K562 (cell line): ENCODE results near the gene VRK2. TPM values are rescaled to one million over a fixed set of nuclear protein-coding genes. Genes with fewer than 3 reads are reported as not detected.
A peak's percentile ranks its signal among the peaks of the same experiment; 100 is the strongest.

Experiments
- ATAC-seq: fragments of 200-7000 bp; cut with Tn5 transposase; 3 replicates; pipeline ENCODE4 v1.9.1; 2020; ENCODE audit warnings: moderate library complexity
- BruUV-seq: library from RNA; stranded (reverse); fragments of 400-500 nt; replicated peaks from 2 replicates; lab custom pipeline; 2021; lab: Mats Ljungman, UMichigan
- CTCF ChIA-PET: fragments of 300-600 bp; formaldehyde crosslinking; extraction: SDS; loops from one replicate; lab custom pipeline; 2021; ENCODE audit warnings: low intra/inter-chr PET ratio; lab: Yijun Ruan, JAX
- POLR2A ChIA-PET: fragments of 300-600, 350-650 bp; sonication (Branson Sonifier 250); formaldehyde crosslinking; extraction: SDS; loops from one replicate; lab custom pipeline; 2021; ENCODE audit warnings: antibody characterized with exemption, inconsistent platforms; lab: Yijun Ruan, JAX
- DNase-seq, 4 experiments: peaks; one replicate each; pipeline versions ENCODE4 v3.0.0 to v3.0.0-alpha.2; 2011 to 2018; ENCODE audit warnings: low spot score in 3 of 4, mixed read lengths in 3 of 4; ENCODE audit errors: extremely low read depth in 1 of 4
- FAIRE-seq: peaks from 2 replicates; lab custom pipeline; 2011; peaks lifted over from hg19 to GRCh38; lab: Jason Lieb, UNC
- H2AFZ ChIP-seq: 2 replicates; pipeline ENCODE4 v1.6.0; 2011; ENCODE audit warnings: low read depth, low read length, control low read depth, inconsistent platforms
- H3K27ac ChIP-seq: fragments of 200-600 bp; 3 replicates; pipeline ENCODE4 v1.8.0; 2011; ENCODE audit warnings: low read depth, mild to moderate bottlenecking, control low read depth, inconsistent platforms, low read length, moderate library complexity, mixed read lengths; ENCODE audit errors: extremely low read depth
- H3K27me3 ChIP-seq, 2 experiments: fragments of 300-600 bp in 1 of 2; 2 replicates in 1 of 2; 3 replicates in 1 of 2; pipeline versions ENCODE4 v1.6.0 to v1.8.0; 2011; ENCODE audit warnings: inconsistent platforms in 2 of 2, low read length in 2 of 2, mild to moderate bottlenecking in 1 of 2, mixed read lengths in 1 of 2, moderate library complexity in 1 of 2; ENCODE audit not compliant: control insufficient read depth in 2 of 2, insufficient read depth in 2 of 2
- H3K36me3 ChIP-seq: fragments of 300-600 bp; 3 replicates; pipeline ENCODE4 v1.8.0; 2011; ENCODE audit warnings: mild to moderate bottlenecking, low read length, inconsistent platforms; ENCODE audit not compliant: control insufficient read depth, insufficient read depth
- H3K4me1 ChIP-seq, 2 experiments: fragments of 200-600 bp in 1 of 2; replicated peaks in 1 of 2; 2 replicates in 1 of 2; 3 replicates in 1 of 2; pipeline versions ENCODE4 v1.5.1 to v1.8.0; 2011; ENCODE audit warnings: inconsistent platforms in 2 of 2, low read length in 2 of 2, mild to moderate bottlenecking in 1 of 2, mixed read lengths in 1 of 2, moderate library complexity in 1 of 2; ENCODE audit not compliant: control insufficient read depth in 2 of 2, insufficient read depth in 2 of 2
- H3K4me2 ChIP-seq: 2 replicates; pipeline ENCODE4 v1.6.1; 2011; ENCODE audit warnings: low read length, control low read depth, inconsistent platforms, mixed read lengths; ENCODE audit not compliant: insufficient read depth
- H3K4me3 ChIP-seq: fragments of 200-600 bp; sonication (generic), shearing (Covaris generic); 2 replicates; pipeline ENCODE4 v1.5.1; 2016; ENCODE audit warnings: control low read depth, inconsistent platforms
- H3K79me2 ChIP-seq: fragments of 200-600 bp; 3 replicates; pipeline ENCODE4 v1.8.0; 2011; ENCODE audit warnings: low read length, inconsistent platforms; ENCODE audit not compliant: control insufficient read depth, insufficient read depth
- H3K9ac ChIP-seq, 2 experiments: 2 replicates each; pipeline versions ENCODE4 v1.6.0 to v1.6.1; 2011; ENCODE audit warnings: low read depth in 2 of 2, low read length in 2 of 2, control low read depth in 1 of 2, inconsistent platforms in 1 of 2, mild to moderate bottlenecking in 1 of 2, mixed read lengths in 1 of 2; ENCODE audit not compliant: insufficient read depth in 1 of 2
- H3K9me1 ChIP-seq: one replicate; pipeline ENCODE4 v1.6.0; 2011; ENCODE audit warnings: inconsistent platforms, mild to moderate bottlenecking, low read length, moderate library complexity; ENCODE audit not compliant: control insufficient read depth, insufficient read depth
- H3K9me3 ChIP-seq: replicated peaks from 2 replicates; pipeline ENCODE4 v1.5.1; 2011; ENCODE audit warnings: low read depth, low read length, inconsistent platforms; ENCODE audit not compliant: control insufficient read depth, insufficient read depth
- H4K20me1 ChIP-seq: replicated peaks from 2 replicates; pipeline ENCODE4 v1.6.1; 2011; ENCODE audit warnings: low read length, inconsistent platforms, mixed read lengths; ENCODE audit not compliant: control insufficient read depth, insufficient read depth
- BRD4 ChIP-seq: fragments of 200-600 bp; sonication (generic); IDR thresholded peaks from 2 replicates; pipeline ENCODE4 v1.6.1; 2017; ENCODE audit warnings: inconsistent platforms
- C11orf30 ChIP-seq: fragments of 450-650 bp; IDR thresholded peaks from 2 replicates; pipeline ENCODE4 v1.6.1; 2016; ENCODE audit warnings: low read depth, mild to moderate bottlenecking
- CBX3 ChIP-seq, 2 experiments: IDR thresholded peaks; 1 replicate in 1 of 2; 2 replicates in 1 of 2; pipeline ENCODE4 v1.6.1; 2012; ENCODE audit warnings: inconsistent platforms in 2 of 2, low read length in 2 of 2, borderline replicate concordance in 1 of 2, control low read depth in 1 of 2
- HNRNPH1 ChIP-seq: fragments of 200-400 bp; formaldehyde crosslinking; optimal IDR thresholded peaks from 2 replicates; pipeline ENCODE3; 2017; ENCODE audit warnings: low read depth, mild to moderate bottlenecking, low read length, moderate library complexity
- MAFF ChIP-seq: IDR thresholded peaks from 2 replicates; pipeline ENCODE4 v1.6.1; 2012; ENCODE audit warnings: low read length, improper control_type of control experiment
- OTX1 ChIP-seq: fragments of 450-650 bp; formaldehyde crosslinking; IDR thresholded peaks from 2 replicates; pipeline ENCODE4 v1.4.0; 2022; ENCODE audit warnings: mild to moderate bottlenecking
- TAF15 ChIP-seq: fragments of 200-400 bp; formaldehyde crosslinking; IDR thresholded peaks from 2 replicates; pipeline ENCODE4 v1.6.1; 2017; ENCODE audit warnings: mild to moderate bottlenecking, low read depth, low read length, moderate library complexity
- ZNF316 ChIP-seq: fragments of 450-650 bp; IDR thresholded peaks from 2 replicates; pipeline ENCODE4 v1.6.1; 2016
- ZNF589 ChIP-seq: fragments of 200-800 bp; sonication (Bioruptor generic); IDR thresholded peaks from 2 replicates; pipeline ENCODE4 v1.6.1; 2016; ENCODE audit warnings: low read depth, missing genetic modification characterization, missing compliant biosample characterization
- ZNF644 ChIP-seq: fragments of 200-800 bp; sonication (Bioruptor generic); IDR thresholded peaks from 2 replicates; pipeline ENCODE4 v1.6.1; 2016; ENCODE audit warnings: low read depth, missing genetic modification characterization, missing compliant biosample characterization
- WGBS: fragments of 100-300 bp; shearing (Covaris generic); methylation state at CpG from one replicate; pipeline ENCODE4 v1.1.6; 2016; ENCODE audit warnings: low coverage, mixed read lengths; ENCODE audit not compliant: insufficient coverage; ENCODE audit errors: missing lambda C conversion rate; 5-methylcytosine and 5-hydroxymethylcytosine counted together
- in situ Hi-C: fragments of 300-500 bp; cut with MboI; formaldehyde crosslinking; loops from 4 replicates; pipeline ENCODE4 v1.15.0; 2018; ENCODE audit warnings: inconsistent platforms, mixed read lengths
- intact Hi-C: fragments of 100-400 bp; cut with micrococcal nuclease; formaldehyde crosslinking; loops from 2 replicates; pipeline ENCODE4 v1.14.2; 2022
- polyA plus RNA-seq, 8 experiments: library from polyadenylated mRNA; depleted of rRNA in 4 of 8; stranded (reverse) in 5 of 8; unstranded in 3 of 8; fragments of >200 nt; fragmentation: Nextera tagmentation in 2 of 8; fragmentation: Illumina TruSeq in 1 of 8; extraction: Ambion mirVana in 2 of 8; extraction: Trizol in 1 of 8; gene quantifications; 2 replicates each; pipeline versions ENCODE4 v1.2.1 to v1.2.3, GENCODE V29; 2011 to 2014; ENCODE audit warnings: inconsistent platforms in 1 of 8, missing spikeins in 1 of 8
- total RNA-seq, 7 experiments: library from RNA; depleted of rRNA in 6 of 7; stranded (reverse); fragments of >200 nt in 6 of 7; fragmentation: Illumina TruSeq in 2 of 7; extraction: Trizol in 2 of 7; gene quantifications; 2 replicates each; pipeline versions ENCODE4 v1.2.1 to v1.2.3, GENCODE V29; 2011 to 2021; ENCODE audit warnings: low replicate concordance in 1 of 7
- TF ChIP-seq, protein P1 (sequence below): fragments of 250-450 bp; sonication (Bioruptor Pico); IDR thresholded peaks from 2 replicates; pipeline ENCODE4 v1.8.0; 2022; ENCODE audit warnings: inconsistent platforms
- TF ChIP-seq, protein P2 (sequence below): fragments of 450-650 bp; IDR thresholded peaks from 2 replicates; pipeline ENCODE4 v1.6.1; 2017; ENCODE audit warnings: antibody characterized with exemption
- TF ChIP-seq, protein P3 (sequence below): fragments of 450-650 bp; formaldehyde crosslinking; IDR thresholded peaks from 2 replicates; pipeline ENCODE4 v1.4.0; 2022; ENCODE audit warnings: missing genetic modification characterization

VRK2 gene
- total and polyA plus RNA-seq, 9 of the 15 experiments (the other 6 are each of a cell fraction or from before 2014, with no cell fraction given), result 22.6 to 49.2 (median 36.2) TPM

DNA sequence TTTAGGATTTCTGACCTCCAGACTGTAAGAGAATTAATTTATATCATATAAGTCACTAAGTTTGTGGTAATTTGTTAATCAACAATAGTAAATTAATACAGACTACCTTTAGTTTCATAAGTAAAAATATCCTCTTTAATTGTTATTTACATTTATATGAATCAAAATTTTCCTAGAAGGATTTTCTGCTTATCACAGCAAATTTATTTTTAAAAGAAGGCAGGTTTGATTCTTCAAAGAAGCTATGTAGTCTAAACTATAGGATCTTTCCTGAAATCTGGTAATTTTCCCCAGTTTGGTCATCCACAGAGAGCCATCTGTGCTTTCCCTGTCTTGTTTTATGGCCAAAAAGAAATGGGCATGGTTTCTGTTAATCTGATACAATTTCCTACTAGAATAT is 13.1 kb upstream of the VRK2 start:
- no TSS peak for BruUV-seq
- CTCF ChIA-PET, result no interaction called here
- POLR2A ChIA-PET, result no interaction called here
- H3K9me3 ChIP-seq, result no peaks in the 10 kb centered on the region; the same call in 1 of the 2 replicates
- no peak overlapping the region for H3K9ac ChIP-seq
- DNase-seq (no peak), FAIRE-seq (no peak), ATAC-seq (no peak)
- no peak overlapping the region for H3K4me2 ChIP-seq
- intact Hi-C loops (no loop called here), in situ Hi-C loops (no loop called here)
- TF ChIP-seq TAF15, result no peak
- peak; percentile 21; the same call in 1 of the 2 replicates for TF ChIP-seq C11orf30
- peak; percentile 16; the same call in 1 of the 2 replicates for TF ChIP-seq MAFF
- peak; percentile 58 for TF ChIP-seq ZNF316
- TF ChIP-seq, protein P1, sequence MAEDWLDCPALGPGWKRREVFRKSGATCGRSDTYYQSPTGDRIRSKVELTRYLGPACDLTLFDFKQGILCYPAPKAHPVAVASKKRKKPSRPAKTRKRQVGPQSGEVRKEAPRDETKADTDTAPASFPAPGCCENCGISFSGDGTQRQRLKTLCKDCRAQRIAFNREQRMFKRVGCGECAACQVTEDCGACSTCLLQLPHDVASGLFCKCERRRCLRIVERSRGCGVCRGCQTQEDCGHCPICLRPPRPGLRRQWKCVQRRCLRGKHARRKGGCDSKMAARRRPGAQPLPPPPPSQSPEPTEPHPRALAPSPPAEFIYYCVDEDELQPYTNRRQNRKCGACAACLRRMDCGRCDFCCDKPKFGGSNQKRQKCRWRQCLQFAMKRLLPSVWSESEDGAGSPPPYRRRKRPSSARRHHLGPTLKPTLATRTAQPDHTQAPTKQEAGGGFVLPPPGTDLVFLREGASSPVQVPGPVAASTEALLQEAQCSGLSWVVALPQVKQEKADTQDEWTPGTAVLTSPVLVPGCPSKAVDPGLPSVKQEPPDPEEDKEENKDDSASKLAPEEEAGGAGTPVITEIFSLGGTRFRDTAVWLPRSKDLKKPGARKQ (CRISPR knock-in tag), result no peak
- H3K4me1 ChIP-seq, result no peaks in the 10 kb centered on the region; a peak in 1 of 5 replicates
- no peaks in the 10 kb centered on the region for H4K20me1 ChIP-seq
- no peak overlapping the region for H3K27ac ChIP-seq
- H3K9me1 ChIP-seq, result no peaks in the 10 kb centered on the region
- no peaks in the 10 kb centered on the region for H3K36me3 ChIP-seq
- H3K27me3 ChIP-seq, result no peaks in the 10 kb centered on the region
- H3K4me3 ChIP-seq, result no peak overlapping the region
- no peaks in the 10 kb centered on the region for H3K79me2 ChIP-seq
- no peak overlapping the region for H2AFZ ChIP-seq

DNA sequence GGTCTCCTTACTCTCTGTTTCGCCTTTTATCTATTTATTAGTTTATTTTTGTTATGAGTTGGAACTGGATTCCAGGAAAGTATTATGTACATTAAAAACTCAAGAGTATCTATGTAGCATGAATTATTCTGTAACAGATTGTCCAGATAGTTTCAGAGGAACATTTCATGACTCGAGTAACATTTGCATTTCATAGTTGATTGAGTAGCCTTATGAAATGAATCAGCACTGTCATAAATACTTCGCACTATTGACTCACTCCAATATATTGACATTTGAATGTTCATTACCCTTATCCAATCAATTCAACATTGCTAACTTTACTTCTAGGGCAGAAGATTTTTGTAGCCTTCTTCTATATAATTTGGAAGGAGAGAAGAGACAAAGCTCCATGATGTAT is 11.3 kb upstream of the VRK2 start:
- no peak overlapping the region for H3K4me2 ChIP-seq
- no peak overlapping the region for H3K4me3 ChIP-seq
- H3K27me3 ChIP-seq, result no peaks in the 10 kb centered on the region
- in situ Hi-C loops, result no loop called here
- CTCF ChIA-PET, result no interaction called here
- no TSS peak for BruUV-seq
- no peak for ATAC-seq
- H4K20me1 ChIP-seq, result no peaks in the 10 kb centered on the region
- H3K36me3 ChIP-seq, result no peaks in the 10 kb centered on the region
- no peaks in the 10 kb centered on the region for H3K79me2 ChIP-seq
- no peak for FAIRE-seq
- 52% methylated on average over 3 of the region's 3 CpGs for WGBS
- no peak for DNase-seq
- no peak overlapping the region for H3K9ac ChIP-seq
- H3K4me1 ChIP-seq, result peaks cover 0 to 6% of the 10 kb centered on the region in 2 experiments; a peak in 3 of 5 replicates
- intact Hi-C loops, result no loop called here
- no peak overlapping the region for H3K27ac ChIP-seq
- H3K9me3 ChIP-seq, result no peaks in the 10 kb centered on the region; the same call in 1 of the 2 replicates
- H2AFZ ChIP-seq, result no peak overlapping the region
- no peaks in the 10 kb centered on the region for H3K9me1 ChIP-seq
- POLR2A ChIA-PET, result no interaction called here
- TF ChIP-seq CBX3 (IDR thresholded peaks at IDR 0.05; ENCODE audit: borderline replicate concordance in 1 of 2, low read length in 2 of 2), result no peak
- TF ChIP-seq OTX1 (CRISPR knock-in tag), result no peak
- TF ChIP-seq HNRNPH1, result no peak
- TF ChIP-seq ZNF644 (tag), result no peak
- no peak for TF ChIP-seq BRD4
- TF ChIP-seq, protein P2, sequence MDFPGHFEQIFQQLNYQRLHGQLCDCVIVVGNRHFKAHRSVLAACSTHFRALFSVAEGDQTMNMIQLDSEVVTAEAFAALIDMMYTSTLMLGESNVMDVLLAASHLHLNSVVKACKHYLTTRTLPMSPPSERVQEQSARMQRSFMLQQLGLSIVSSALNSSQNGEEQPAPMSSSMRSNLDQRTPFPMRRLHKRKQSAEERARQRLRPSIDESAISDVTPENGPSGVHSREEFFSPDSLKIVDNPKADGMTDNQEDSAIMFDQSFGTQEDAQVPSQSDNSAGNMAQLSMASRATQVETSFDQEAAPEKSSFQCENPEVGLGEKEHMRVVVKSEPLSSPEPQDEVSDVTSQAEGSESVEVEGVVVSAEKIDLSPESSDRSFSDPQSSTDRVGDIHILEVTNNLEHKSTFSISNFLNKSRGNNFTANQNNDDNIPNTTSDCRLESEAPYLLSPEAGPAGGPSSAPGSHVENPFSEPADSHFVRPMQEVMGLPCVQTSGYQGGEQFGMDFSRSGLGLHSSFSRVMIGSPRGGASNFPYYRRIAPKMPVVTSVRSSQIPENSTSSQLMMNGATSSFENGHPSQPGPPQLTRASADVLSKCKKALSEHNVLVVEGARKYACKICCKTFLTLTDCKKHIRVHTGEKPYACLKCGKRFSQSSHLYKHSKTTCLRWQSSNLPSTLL, result no peak
- no peak for TF ChIP-seq ZNF589 (CRISPR knock-in tag)
- TF ChIP-seq, protein P3, sequence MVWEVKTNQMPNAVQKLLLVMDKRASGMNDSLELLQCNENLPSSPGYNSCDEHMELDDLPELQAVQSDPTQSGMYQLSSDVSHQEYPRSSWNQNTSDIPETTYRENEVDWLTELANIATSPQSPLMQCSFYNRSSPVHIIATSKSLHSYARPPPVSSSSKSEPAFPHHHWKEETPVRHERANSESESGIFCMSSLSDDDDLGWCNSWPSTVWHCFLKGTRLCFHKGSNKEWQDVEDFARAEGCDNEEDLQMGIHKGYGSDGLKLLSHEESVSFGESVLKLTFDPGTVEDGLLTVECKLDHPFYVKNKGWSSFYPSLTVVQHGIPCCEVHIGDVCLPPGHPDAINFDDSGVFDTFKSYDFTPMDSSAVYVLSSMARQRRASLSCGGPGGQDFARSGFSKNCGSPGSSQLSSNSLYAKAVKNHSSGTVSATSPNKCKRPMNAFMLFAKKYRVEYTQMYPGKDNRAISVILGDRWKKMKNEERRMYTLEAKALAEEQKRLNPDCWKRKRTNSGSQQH, result no peak
